A673 (cell line): ENCODE data around the gene TNP1. TPM values are rescaled to one million over a fixed set of nuclear protein-coding genes. Genes with fewer than 3 reads are reported as not detected.

Source experiments
- BruUV-seq: library from RNA; stranded (reverse); fragments of 400-500 nt; replicated peaks from 2 replicates; lab custom pipeline; 2021; lab: Mats Ljungman, UMichigan
- CTCF ChIA-PET: fragments of 300-600 bp; sonication (Branson Sonifier 250); formaldehyde crosslinking; loops from one replicate; lab custom pipeline; 2022; ENCODE audit warnings: antibody characterized with exemption; lab: Charles Lee
- POLR2A ChIA-PET: fragments of 300-600 bp; sonication (Branson Sonifier 250); formaldehyde crosslinking; loops from one replicate; lab custom pipeline; 2022; ENCODE audit warnings: antibody characterized with exemption; ENCODE audit not compliant: low non-redundant PET; lab: Charles Lee
- DNase-seq: peaks from one replicate; pipeline ENCODE4 v3.0.0-alpha.2; 2015; ENCODE audit warnings: low spot score
- H3K27ac ChIP-seq: fragments of 200-600 bp; sonication (generic); 2 replicates; pipeline ENCODE4 v1.5.1; 2016; ENCODE audit warnings: mixed run types, low read depth, mild to moderate bottlenecking, mixed read lengths, antibody characterized with exemption, low read length; ENCODE audit not compliant: poor library complexity, severe bottlenecking
- H3K27me3 ChIP-seq: fragments of 200-600 bp; sonication (generic); replicated peaks from 2 replicates; pipeline ENCODE4 v1.6.1; 2017; ENCODE audit warnings: mixed run types, low read depth, mild to moderate bottlenecking, mixed read lengths, antibody characterized with exemption, low read length; ENCODE audit not compliant: insufficient read depth, poor library complexity
- H3K36me3 ChIP-seq: fragments of 200-600 bp; sonication (generic); 2 replicates; pipeline ENCODE4 v1.6.1; 2016; ENCODE audit warnings: mixed run types, mild to moderate bottlenecking, mixed read lengths, antibody characterized with exemption, low read length; ENCODE audit not compliant: insufficient read depth, poor library complexity, severe bottlenecking
- H3K4me1 ChIP-seq: fragments of 200-600 bp; sonication (generic); 2 replicates; pipeline ENCODE4 v1.6.1; 2017; ENCODE audit warnings: mixed run types, mild to moderate bottlenecking, mixed read lengths, antibody characterized with exemption, low read length; ENCODE audit not compliant: insufficient read depth, poor library complexity, severe bottlenecking
- H3K4me3 ChIP-seq: fragments of 200-600 bp; sonication (generic); 2 replicates; pipeline ENCODE4 v1.5.1; 2016; ENCODE audit warnings: low read depth, mixed run types, mild to moderate bottlenecking, mixed read lengths, low read length; ENCODE audit not compliant: poor library complexity, severe bottlenecking
- H3K9me3 ChIP-seq: fragments of 200-600 bp; sonication (generic); 2 replicates; pipeline ENCODE4 v1.6.1; 2016; ENCODE audit warnings: mixed run types, low read depth, mild to moderate bottlenecking, mixed read lengths, antibody characterized with exemption, low read length; ENCODE audit not compliant: poor library complexity, severe bottlenecking
- CTCF ChIP-seq: fragments of 300-800, 200-600 bp; sonication (generic); conservative IDR thresholded peaks from 2 replicates; pipeline ENCODE4 v1.5.1; 2017; ENCODE audit warnings: low read depth, mild to moderate bottlenecking, antibody characterized with exemption, low read length, moderate library complexity, mixed read lengths
- EZH2 ChIP-seq: fragments of 200-600 bp; sonication (generic); IDR thresholded peaks from 2 replicates; pipeline ENCODE4 v1.6.1; 2017; ENCODE audit warnings: borderline replicate concordance, low read depth, mild to moderate bottlenecking, mixed read lengths, antibody characterized with exemption, low read length; ENCODE audit not compliant: poor library complexity, severe bottlenecking
- intact Hi-C: fragments of 100-400 bp; cut with micrococcal nuclease; formaldehyde crosslinking; loops from one replicate; pipeline ENCODE4 v1.10.0; 2022; ENCODE audit not compliant: unreplicated experiment
- total RNA-seq: library from RNA; stranded (reverse); gene quantifications from 2 replicates; pipeline ENCODE4 v1.2.3, GENCODE V29; 2021

TNP1 gene
- total RNA-seq, 1 experiment from 2014 or later: not detected

GRCh38 chr2:216857131-216857550 is 2.7 kb downstream of the TNP1 start:
- CTCF ChIA-PET: no interaction called here
- Histone ChIP-seq H3K9me3 (no peaks in the 10 kb centered on the region), H3K4me1 (no peaks in the 10 kb centered on the region), H3K27ac (no peak overlapping the region), H3K27me3 (peaks cover 8% of the 10 kb centered on the region), H3K36me3 (no peaks in the 10 kb centered on the region), H3K4me3 (no peak overlapping the region)
- no TSS peak for BruUV-seq
- intact Hi-C loops: no loop called here
- DNase-seq: no peak
- POLR2A ChIA-PET: no interaction called here
- TF ChIP-seq EZH2: no peak
- TF ChIP-seq CTCF: no peak

GRCh38 chr2:216856406-216857065 is 3.3 kb downstream of the TNP1 start:
- no peak for TF ChIP-seq CTCF
- no peak for TF ChIP-seq EZH2
- Histone ChIP-seq H3K4me3 (no peak overlapping the region), H3K27ac (no peak overlapping the region), H3K4me1 (no peaks in the 10 kb centered on the region), H3K27me3 (peaks cover 8% of the 10 kb centered on the region), H3K9me3 (no peaks in the 10 kb centered on the region), H3K36me3 (no peaks in the 10 kb centered on the region)
- BruUV-seq: no TSS peak
- intact Hi-C loops: no loop called here
- ChIA-PET CTCF (no interaction called here), POLR2A (no interaction called here)
- DNase-seq: no peak

DNA sequence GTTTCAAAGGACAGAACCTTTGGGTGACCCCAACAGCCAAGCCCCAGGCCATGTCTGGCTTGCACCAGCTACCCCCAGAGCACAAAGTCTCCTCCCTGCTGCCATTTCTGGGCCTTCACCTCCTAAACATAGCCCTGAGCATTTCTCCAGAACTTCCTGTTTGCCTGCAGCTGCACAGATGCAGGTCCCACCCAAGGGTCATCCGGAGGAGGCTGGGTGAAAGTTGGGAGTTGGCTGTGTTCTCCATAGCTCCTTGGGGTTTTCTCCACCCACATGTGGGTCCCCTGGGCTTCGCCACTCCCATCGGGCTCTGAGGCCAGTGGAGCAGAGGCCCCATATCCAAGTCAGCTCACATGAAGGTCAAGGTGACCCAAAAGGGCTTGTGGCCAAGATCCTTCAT is 4.3 kb downstream of the TNP1 start:
- BruUV-seq: no TSS peak
- Histone ChIP-seq H3K27me3 (peaks cover 8% of the 10 kb centered on the region), H3K27ac (no peak overlapping the region), H3K9me3 (no peaks in the 10 kb centered on the region), H3K4me1 (no peaks in the 10 kb centered on the region), H3K36me3 (no peaks in the 10 kb centered on the region), H3K4me3 (no peak overlapping the region)
- POLR2A ChIA-PET: no interaction called here
- no peak for DNase-seq
- CTCF ChIA-PET: no interaction called here
- intact Hi-C loops: no loop called here
- no peak for TF ChIP-seq EZH2
- no peak for TF ChIP-seq CTCF
